SK-N-SH treated with all-trans-retinoic acid at 6 μM for 48 hours (cell line): ENCODE measurements around the gene WFDC1.

ENCODE experiments used
- ATAC-seq: fragments of 200-7000 bp; cut with Tn5 transposase; 3 replicates; pipeline ENCODE4 v1.9.1; 2020; ENCODE audit warnings: mild to moderate bottlenecking, moderate library complexity
- ARNTL ChIP-seq: fragments of 450-650 bp; formaldehyde crosslinking; IDR thresholded peaks from 2 replicates; pipeline ENCODE4 v1.5.0; 2020; ENCODE audit warnings: low read depth, mild to moderate bottlenecking, moderate library complexity, borderline replicate concordance
- BACH2 ChIP-seq: fragments of 250-450 bp; sonication (Bioruptor Pico); IDR thresholded peaks from 2 replicates; pipeline ENCODE4 v1.9.0; 2021; ENCODE audit warnings: mild to moderate bottlenecking, borderline replicate concordance
- CREB5 ChIP-seq: fragments of 250-450 bp; sonication (Bioruptor Pico); IDR thresholded peaks from 2 replicates; pipeline ENCODE4 v1.5.1; 2020; ENCODE audit warnings: low read depth, mild to moderate bottlenecking, moderate library complexity
- CSDC2 ChIP-seq: fragments of 250-450 bp; sonication (Bioruptor Pico); IDR thresholded peaks from 2 replicates; pipeline ENCODE4 v1.5.0; 2020; ENCODE audit warnings: mild to moderate bottlenecking, moderate library complexity
- CSRNP3 ChIP-seq: fragments of 250-450 bp; sonication (Bioruptor Pico); IDR thresholded peaks from 2 replicates; pipeline ENCODE4 v1.5.1; 2021; ENCODE audit warnings: mild to moderate bottlenecking, moderate library complexity
- ESRRG ChIP-seq: fragments of 250-450 bp; sonication (Bioruptor Pico); IDR thresholded peaks from 2 replicates; pipeline ENCODE4 v1.6.1; 2021; ENCODE audit warnings: mild to moderate bottlenecking
- GLIS3 ChIP-seq: fragments of 250-450 bp; sonication (Bioruptor Pico); IDR thresholded peaks from 2 replicates; pipeline ENCODE4 v1.5.0; 2020; ENCODE audit warnings: mild to moderate bottlenecking, moderate library complexity
- ISL1 ChIP-seq: fragments of 250-450 bp; sonication (Bioruptor Pico); IDR thresholded peaks from 2 replicates; pipeline ENCODE4 v2.1.2; 2022; ENCODE audit warnings: mild to moderate bottlenecking, moderate library complexity
- PATZ1 ChIP-seq: fragments of 250-450 bp; sonication (Bioruptor Pico); IDR thresholded peaks from 2 replicates; pipeline ENCODE4 v1.8.0; 2020; ENCODE audit warnings: mild to moderate bottlenecking, moderate library complexity, borderline replicate concordance
- PPARA ChIP-seq: fragments of 250-450 bp; sonication (Bioruptor Pico); IDR thresholded peaks from 2 replicates; pipeline ENCODE4 v1.5.0; 2020; ENCODE audit warnings: mild to moderate bottlenecking, borderline replicate concordance
- RARB ChIP-seq: fragments of 250-450 bp; sonication (Bioruptor Pico); IDR thresholded peaks from 2 replicates; pipeline ENCODE4 v1.8.0; 2021; ENCODE audit warnings: mild to moderate bottlenecking, moderate library complexity
- SNAI2 ChIP-seq: fragments of 250-450 bp; sonication (Bioruptor Pico); IDR thresholded peaks from 2 replicates; pipeline ENCODE4 v1.5.0; 2020; ENCODE audit warnings: mild to moderate bottlenecking, moderate library complexity
- TCF4 ChIP-seq: fragments of 250-450 bp; sonication (Bioruptor Pico); IDR thresholded peaks from 2 replicates; pipeline ENCODE4 v1.8.0; 2021; ENCODE audit warnings: mild to moderate bottlenecking, moderate library complexity, borderline replicate concordance
- TOX ChIP-seq: fragments of 250-450 bp; sonication (Bioruptor Pico); IDR thresholded peaks from 2 replicates; pipeline ENCODE4 v1.8.0; 2021; ENCODE audit warnings: mild to moderate bottlenecking, moderate library complexity, borderline replicate concordance
- TSHZ2 ChIP-seq: fragments of 250-450 bp; sonication (Bioruptor Pico); IDR thresholded peaks from 2 replicates; pipeline ENCODE4 v1.5.0; 2020; ENCODE audit warnings: mild to moderate bottlenecking, moderate library complexity
- ZC3H10 ChIP-seq: fragments of 250-450 bp; sonication (Bioruptor Pico); IDR thresholded peaks from 2 replicates; pipeline ENCODE4 v1.5.1; 2021; ENCODE audit warnings: mild to moderate bottlenecking, moderate library complexity
- ZFP3 ChIP-seq: fragments of 250-450 bp; sonication (Bioruptor Pico); IDR thresholded peaks from 2 replicates; pipeline ENCODE4 v1.5.0; 2020; ENCODE audit warnings: mild to moderate bottlenecking, moderate library complexity
- ZFP30 ChIP-seq: fragments of 450-650 bp; formaldehyde crosslinking; IDR thresholded peaks from 2 replicates; pipeline ENCODE4 v1.5.0; 2022; ENCODE audit warnings: mild to moderate bottlenecking, moderate library complexity
- ZNF565 ChIP-seq: fragments of 450-650 bp; formaldehyde crosslinking; conservative IDR thresholded peaks from 2 replicates; pipeline ENCODE4 v1.5.0; 2020; ENCODE audit warnings: low read depth, mild to moderate bottlenecking, moderate library complexity
- ZNF70 ChIP-seq: fragments of 450-650 bp; formaldehyde crosslinking; IDR thresholded peaks from 2 replicates; pipeline ENCODE4 v1.5.0; 2020; ENCODE audit warnings: mild to moderate bottlenecking, moderate library complexity
- ZNF8 ChIP-seq: fragments of 450-650 bp; formaldehyde crosslinking; IDR thresholded peaks from 2 replicates; pipeline ENCODE4 v1.5.0; 2020; ENCODE audit warnings: mild to moderate bottlenecking, moderate library complexity

WFDC1 gene

GRCh38 chr16:84298376-84298899 is 3.8 kb downstream of the WFDC1 start:
- ATAC-seq = no peak
- no peak for TF ChIP-seq ESRRG
- TF ChIP-seq ZNF70 = no peak
- no peak for TF ChIP-seq CREB5 (CRISPR knock-in tag)
- TF ChIP-seq GLIS3 (CRISPR knock-in tag) = no peak
- no peak for TF ChIP-seq BACH2 (CRISPR knock-in tag)
- no peak for TF ChIP-seq PPARA (CRISPR knock-in tag)

GRCh38 chr16:84299734-84300440 is 5.2 kb downstream of the WFDC1 start:
- ATAC-seq = no peak
- TF ChIP-seq ARNTL (CRISPR knock-in tag) = no peak
- no peak for TF ChIP-seq RARB (CRISPR knock-in tag)
- no peak for TF ChIP-seq ZFP30 (CRISPR knock-in tag)
- TF ChIP-seq ZNF8 (CRISPR knock-in tag) = no peak
- no peak for TF ChIP-seq ZFP3 (CRISPR knock-in tag)
- TF ChIP-seq PATZ1 (CRISPR knock-in tag) = no peak
- no peak for TF ChIP-seq ESRRG
- no peak for TF ChIP-seq TOX (CRISPR knock-in tag)
- TF ChIP-seq ZNF565 (CRISPR knock-in tag) = no peak

GRCh38 chr16:84302111-84302954 is 7.7 kb downstream of the WFDC1 start:
- no peak for TF ChIP-seq SNAI2 (CRISPR knock-in tag)
- TF ChIP-seq ZNF70 = no peak
- no peak for TF ChIP-seq ZC3H10 (CRISPR knock-in tag)
- no peak for TF ChIP-seq ESRRG
- TF ChIP-seq ZNF8 (CRISPR knock-in tag) = no peak
- no peak for TF ChIP-seq CREB5 (CRISPR knock-in tag)
- no peak for TF ChIP-seq TCF4
- no peak for TF ChIP-seq ZNF565 (CRISPR knock-in tag)
- TF ChIP-seq BACH2 (CRISPR knock-in tag) = no peak
- no peak for TF ChIP-seq PATZ1 (CRISPR knock-in tag)
- TF ChIP-seq, all 23 proteins: peak for 0
- ATAC-seq = no peak

- ATAC-seq = no peak
- no peak for TF ChIP-seq ZNF565 (CRISPR knock-in tag)
- TF ChIP-seq ZFP3 (CRISPR knock-in tag) = no peak
- TF ChIP-seq CSDC2 (CRISPR knock-in tag) = no peak
- TF ChIP-seq TCF4 = no peak
- TF ChIP-seq PATZ1 (CRISPR knock-in tag) = no peak
- TF ChIP-seq ISL1 = no peak
- no peak for TF ChIP-seq TSHZ2 (CRISPR knock-in tag)
- no peak for TF ChIP-seq BACH2 (CRISPR knock-in tag)
- TF ChIP-seq CSRNP3 (CRISPR knock-in tag) = no peak
- TF ChIP-seq ZFP30 (CRISPR knock-in tag) = no peak
Measured at GRCh38 chr16:84303023-84303422, 8.3 kb downstream of the WFDC1 start.
